GM18858 (cell line): ENCODE results near the gene LRBA.

Source experiments
- ATAC-seq: cut with Tn5 transposase; IDR thresholded peaks from one replicate; pipeline ENCODE4 v1.9.1; 2021; ENCODE audit not compliant: unreplicated experiment

Gene LRBA

GRCh38 chr4:150310159-150310895 is 704.8 kb downstream of the LRBA start:
- no peak for ATAC-seq

- no peak for ATAC-seq
Measured at GRCh38 chr4:150308824-150309472, 706.1 kb downstream of the LRBA start.

- no peak for ATAC-seq
Measured at GRCh38 chr4:150306719-150307118, 708.4 kb downstream of the LRBA start.

DNA sequence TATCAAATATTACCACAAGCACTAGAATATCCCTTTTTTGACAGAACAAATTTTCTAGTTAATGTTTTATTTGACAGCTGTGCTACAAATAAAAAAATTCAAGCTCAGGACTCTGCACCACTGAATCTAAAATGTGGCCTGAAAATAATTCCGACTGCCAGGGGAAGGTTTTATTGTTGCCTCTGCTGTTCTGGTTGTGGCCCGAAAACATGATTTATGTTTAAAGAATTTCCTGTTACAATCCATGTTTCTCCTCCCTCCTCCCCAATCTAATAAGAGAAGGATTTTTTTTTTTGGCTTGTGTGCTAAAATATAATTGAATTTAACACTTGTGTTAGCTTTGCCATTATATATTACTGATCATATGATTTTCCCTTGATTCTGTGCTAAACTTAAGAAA is 709.1 kb downstream of the LRBA start:
- no peak for ATAC-seq

DNA sequence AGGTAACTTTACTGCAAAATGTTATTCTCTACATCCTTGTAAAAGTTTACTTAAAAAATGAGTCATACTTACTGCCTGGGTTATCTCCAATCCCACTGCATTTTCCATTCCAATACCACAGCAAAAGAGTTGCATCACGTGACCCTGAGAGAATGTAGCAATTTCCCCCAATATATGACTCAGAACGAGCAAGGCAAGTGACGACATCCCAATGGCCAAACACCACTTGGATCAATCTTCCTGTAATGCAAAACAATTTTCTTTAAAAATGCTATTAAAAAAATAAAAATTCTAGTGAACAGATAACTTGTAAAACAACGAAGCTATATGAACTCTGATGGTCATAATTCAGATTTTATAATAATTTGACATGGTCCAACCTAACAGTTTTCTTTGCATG is 712.5 kb downstream of the LRBA start:
- no peak for ATAC-seq

- no peak for ATAC-seq
Measured at GRCh38 chr4:150299816-150300215, 715.3 kb downstream of the LRBA start.

DNA sequence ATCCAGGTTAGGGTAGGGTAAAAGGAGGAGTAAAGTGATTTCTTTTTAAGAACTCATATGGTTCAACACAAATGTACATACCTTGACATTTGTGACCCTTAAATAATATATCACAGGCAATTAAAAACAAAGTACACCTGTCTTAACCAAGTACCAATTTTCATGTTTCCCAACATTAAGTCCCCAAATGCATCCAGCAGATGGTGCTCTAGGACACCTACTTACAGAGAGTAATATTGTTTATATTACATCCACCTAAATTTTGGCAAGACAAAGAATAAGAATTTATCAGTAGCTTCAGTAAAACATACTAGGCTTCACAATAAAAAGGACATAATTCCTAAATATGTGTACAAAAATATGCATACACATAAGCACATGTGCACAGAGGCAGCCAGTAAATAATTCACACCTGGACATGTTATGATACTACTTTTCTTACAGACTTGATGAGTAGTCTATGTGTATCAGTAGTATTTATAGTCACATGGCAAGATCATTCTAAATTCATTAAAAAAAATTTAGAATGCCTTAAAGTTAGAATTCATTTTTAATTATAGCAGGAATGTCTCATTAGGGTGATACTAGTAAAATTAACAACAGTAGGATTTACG is 717.1 kb downstream of the LRBA start:
- ATAC-seq: no peak

DNA sequence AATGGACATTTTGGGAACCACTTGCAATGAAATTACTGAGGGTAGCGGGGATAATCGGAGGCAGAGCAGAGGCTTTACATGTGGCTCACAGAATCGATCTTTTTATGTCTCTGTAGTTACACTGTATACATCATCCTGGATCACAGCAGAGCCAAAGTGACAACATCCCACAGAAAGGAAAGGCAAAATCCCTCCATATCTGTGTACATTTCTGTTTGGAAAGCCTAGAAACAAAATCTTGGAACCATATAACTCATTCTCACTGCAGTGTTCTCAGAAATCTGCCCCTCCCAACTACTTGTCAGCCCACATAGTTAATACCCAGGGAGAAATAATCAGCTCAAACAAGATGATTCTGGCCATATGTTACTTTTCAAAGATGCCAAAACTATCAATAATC is 725.2 kb downstream of the LRBA start:
- ATAC-seq: no peak

DNA sequence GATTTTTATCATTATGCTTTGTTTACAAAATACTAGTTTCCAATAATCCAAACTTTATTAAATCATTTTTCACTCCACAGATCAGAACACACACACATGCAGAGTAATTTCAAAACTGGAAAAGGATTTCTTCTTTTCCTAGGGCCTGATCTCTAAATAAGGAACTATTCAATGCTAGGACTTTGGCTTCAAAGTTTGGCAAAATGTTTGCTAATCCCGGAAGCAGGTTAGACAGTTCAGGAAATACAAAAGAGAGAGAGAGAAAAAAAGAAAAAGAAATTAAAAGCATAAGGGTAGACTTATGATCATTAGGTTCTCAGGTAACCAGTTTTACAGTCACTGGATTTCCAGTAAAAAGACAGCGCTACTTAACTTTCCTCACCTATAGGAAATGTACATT is 725.9 kb downstream of the LRBA start:
- no peak for ATAC-seq

GRCh38 chr4:150286656-150287055 is 728.4 kb downstream of the LRBA start:
- no peak for ATAC-seq

- no peak for ATAC-seq
Measured at GRCh38 chr4:150283689-150284088, 731.4 kb downstream of the LRBA start.

DNA sequence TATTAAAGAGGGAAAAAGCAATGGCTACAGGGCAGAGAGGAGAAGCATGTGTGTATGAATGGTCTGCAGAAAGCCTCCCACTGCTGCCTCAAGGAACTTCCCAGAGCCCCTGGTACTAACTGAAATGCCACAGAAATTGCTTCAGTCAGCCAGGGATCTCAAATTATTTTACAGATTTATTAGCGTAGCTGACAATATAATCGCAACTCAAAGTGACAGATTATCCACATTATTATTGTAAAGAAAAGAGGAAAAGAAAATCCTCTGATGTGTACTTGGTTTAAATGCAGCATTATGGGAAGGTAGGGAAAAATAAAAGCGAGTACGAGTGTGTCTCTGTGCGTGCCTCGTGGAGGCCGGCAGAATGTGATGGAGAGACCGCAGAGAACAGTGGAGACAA is 734.1 kb downstream of the LRBA start:
- ATAC-seq: no peak

- ATAC-seq: no peak
Measured at GRCh38 chr4:150280081-150280895, 734.8 kb downstream of the LRBA start.

GRCh38 chr4:150278206-150278605 is 736.9 kb downstream of the LRBA start:
- no peak for ATAC-seq

- no peak for ATAC-seq
Measured at GRCh38 chr4:150268444-150268843, 746.6 kb downstream of the LRBA start.

GRCh38 chr4:150265806-150266205 is 749.3 kb downstream of the LRBA start:
- no peak for ATAC-seq

DNA sequence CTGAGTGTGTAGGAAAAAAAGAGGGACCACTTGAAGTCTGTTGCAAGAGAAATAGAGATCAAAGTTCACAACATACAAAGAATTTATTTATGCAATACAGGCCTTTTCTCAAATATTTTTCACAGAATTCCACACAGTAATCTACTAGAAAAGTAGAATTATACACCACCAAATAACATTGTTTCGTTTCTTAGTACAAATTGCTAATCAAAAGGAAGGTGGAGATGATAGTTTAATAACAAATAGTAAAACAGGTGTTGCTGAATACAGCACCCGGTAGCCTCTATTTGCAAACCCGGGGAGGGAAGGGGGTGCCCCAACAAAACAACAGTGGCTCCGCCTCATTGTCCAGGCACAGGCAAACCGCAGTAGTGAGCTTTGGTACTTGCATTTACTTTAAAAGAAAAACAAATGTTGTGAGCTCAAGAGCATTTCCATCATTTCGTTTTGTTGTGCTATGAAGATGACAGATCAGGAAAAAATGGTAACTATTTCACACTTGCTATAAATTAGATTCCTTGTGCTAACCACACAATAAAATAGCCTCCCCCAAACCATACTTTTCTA is 750.4 kb downstream of the LRBA start:
- no peak for ATAC-seq

GRCh38 chr4:150262611-150263010 is 752.5 kb downstream of the LRBA start:
- ATAC-seq: no peak

GRCh38 chr4:150261571-150261970 is 753.5 kb downstream of the LRBA start:
- no peak for ATAC-seq

DNA sequence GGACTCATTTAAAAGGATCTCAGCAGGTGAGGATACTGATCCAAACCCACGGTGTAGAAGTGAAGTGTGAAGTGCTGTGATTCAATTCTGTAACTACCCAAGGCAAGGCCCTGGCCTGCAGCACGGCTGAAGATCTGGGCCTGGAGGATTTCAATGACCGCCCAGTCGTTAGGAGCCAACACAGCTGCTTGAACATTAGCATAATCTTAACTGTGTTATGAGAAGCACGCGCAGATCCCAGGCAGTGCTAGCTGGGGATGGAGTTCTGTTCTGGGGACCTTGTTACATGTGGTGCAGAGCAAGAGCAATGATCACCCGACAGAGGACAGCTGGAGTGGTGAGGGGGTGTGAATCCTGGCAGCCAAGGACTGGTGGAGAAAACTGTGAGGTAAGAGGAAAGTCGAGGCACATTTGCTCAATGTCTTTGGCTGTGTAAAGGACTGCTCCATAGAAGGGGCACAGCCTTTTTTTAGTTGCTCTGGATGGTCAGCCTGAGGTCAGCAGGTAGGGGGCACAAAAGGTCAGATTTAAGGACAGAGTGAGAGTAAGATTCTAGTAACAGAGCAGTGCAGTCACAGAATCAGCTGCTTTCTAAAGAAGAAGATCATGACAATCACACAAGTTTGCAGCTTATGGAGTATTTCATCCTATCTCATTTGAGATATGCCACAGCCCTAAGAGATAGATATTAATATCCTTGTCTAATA is 755.1 kb downstream of the LRBA start:
- ATAC-seq: no peak

DNA sequence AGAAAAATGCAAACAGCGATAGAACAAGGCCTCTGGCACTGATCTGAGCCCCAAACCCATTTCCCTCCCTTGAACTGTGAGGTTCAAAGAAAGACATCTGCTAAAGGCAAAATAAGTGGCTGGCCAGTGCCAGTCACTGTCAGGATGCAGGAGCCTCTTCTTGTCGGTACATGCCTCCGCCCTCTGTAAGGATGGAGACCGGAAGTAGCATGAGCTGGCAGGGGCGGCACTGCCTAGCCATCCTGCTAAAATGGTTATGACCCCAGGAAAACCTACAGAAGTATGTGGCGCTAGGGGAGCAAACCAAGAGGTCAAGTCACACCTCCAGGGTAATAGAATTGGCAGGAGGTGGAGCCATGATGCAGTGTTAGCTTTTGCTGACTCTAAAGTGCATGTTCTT is 756.5 kb downstream of the LRBA start:
- no peak for ATAC-seq
